HL-60 (cell line): ENCODE data around the gene ETAA1.

ENCODE experiments used
- DNase-seq, 2 experiments: peaks; one replicate each; pipeline ENCODE4 v3.0.0-alpha.2; 2010 to 2020; ENCODE audit warnings: low read depth in 1 of 2, low spot score in 1 of 2
- H3K27ac ChIP-seq: fragments of 250-450 bp; sonication (Bioruptor Pico); replicated peaks from 2 replicates; pipeline ENCODE4 v1.5.1; 2020; ENCODE audit warnings: mild to moderate bottlenecking, moderate library complexity
- H3K27me3 ChIP-seq: fragments of 250-450 bp; sonication (Bioruptor Pico); 2 replicates; pipeline ENCODE4 v1.5.1; 2021; ENCODE audit warnings: mild to moderate bottlenecking, moderate library complexity; ENCODE audit not compliant: insufficient read depth, poor library complexity, severe bottlenecking
- H3K4me3 ChIP-seq: replicated peaks from 2 replicates; pipeline ENCODE4 v1.5.1; 2011; ENCODE audit warnings: mild to moderate bottlenecking, control low read depth, low read length; ENCODE audit not compliant: insufficient read depth
- GABPA ChIP-seq: IDR thresholded peaks from 2 replicates; pipeline ENCODE4 v1.6.1; 2012; ENCODE audit warnings: low read depth
- POLR2AphosphoS5 ChIP-seq: IDR thresholded peaks from 2 replicates; pipeline ENCODE4 v1.6.1; 2012; ENCODE audit warnings: low read depth
- SPI1 ChIP-seq: IDR thresholded peaks from 2 replicates; pipeline ENCODE4 v1.6.1; 2012; ENCODE audit warnings: low read depth, mild to moderate bottlenecking, borderline replicate concordance
- TF ChIP-seq, protein P1 (sequence below): IDR thresholded peaks from one replicate; pipeline ENCODE4 v1.5.1; 2011; ENCODE audit warnings: low read length, control low read depth, inconsistent platforms; ENCODE audit not compliant: insufficient read depth
- TF ChIP-seq, protein P2 (sequence below): IDR thresholded peaks from 2 replicates; pipeline ENCODE4 v1.6.1; 2012; ENCODE audit warnings: low read depth; ENCODE audit not compliant: insufficient replicate concordance

The ETAA1 gene

GRCh38 chr2:67394734-67395133, 2.4 kb upstream of the ETAA1 start:
- no peak for DNase-seq
- no peaks in the 10 kb centered on the region for H3K27me3 ChIP-seq
- TF ChIP-seq SPI1: no peak
- TF ChIP-seq, protein P1, sequence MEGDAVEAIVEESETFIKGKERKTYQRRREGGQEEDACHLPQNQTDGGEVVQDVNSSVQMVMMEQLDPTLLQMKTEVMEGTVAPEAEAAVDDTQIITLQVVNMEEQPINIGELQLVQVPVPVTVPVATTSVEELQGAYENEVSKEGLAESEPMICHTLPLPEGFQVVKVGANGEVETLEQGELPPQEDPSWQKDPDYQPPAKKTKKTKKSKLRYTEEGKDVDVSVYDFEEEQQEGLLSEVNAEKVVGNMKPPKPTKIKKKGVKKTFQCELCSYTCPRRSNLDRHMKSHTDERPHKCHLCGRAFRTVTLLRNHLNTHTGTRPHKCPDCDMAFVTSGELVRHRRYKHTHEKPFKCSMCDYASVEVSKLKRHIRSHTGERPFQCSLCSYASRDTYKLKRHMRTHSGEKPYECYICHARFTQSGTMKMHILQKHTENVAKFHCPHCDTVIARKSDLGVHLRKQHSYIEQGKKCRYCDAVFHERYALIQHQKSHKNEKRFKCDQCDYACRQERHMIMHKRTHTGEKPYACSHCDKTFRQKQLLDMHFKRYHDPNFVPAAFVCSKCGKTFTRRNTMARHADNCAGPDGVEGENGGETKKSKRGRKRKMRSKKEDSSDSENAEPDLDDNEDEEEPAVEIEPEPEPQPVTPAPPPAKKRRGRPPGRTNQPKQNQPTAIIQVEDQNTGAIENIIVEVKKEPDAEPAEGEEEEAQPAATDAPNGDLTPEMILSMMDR: no peak
- TF ChIP-seq, protein P2, sequence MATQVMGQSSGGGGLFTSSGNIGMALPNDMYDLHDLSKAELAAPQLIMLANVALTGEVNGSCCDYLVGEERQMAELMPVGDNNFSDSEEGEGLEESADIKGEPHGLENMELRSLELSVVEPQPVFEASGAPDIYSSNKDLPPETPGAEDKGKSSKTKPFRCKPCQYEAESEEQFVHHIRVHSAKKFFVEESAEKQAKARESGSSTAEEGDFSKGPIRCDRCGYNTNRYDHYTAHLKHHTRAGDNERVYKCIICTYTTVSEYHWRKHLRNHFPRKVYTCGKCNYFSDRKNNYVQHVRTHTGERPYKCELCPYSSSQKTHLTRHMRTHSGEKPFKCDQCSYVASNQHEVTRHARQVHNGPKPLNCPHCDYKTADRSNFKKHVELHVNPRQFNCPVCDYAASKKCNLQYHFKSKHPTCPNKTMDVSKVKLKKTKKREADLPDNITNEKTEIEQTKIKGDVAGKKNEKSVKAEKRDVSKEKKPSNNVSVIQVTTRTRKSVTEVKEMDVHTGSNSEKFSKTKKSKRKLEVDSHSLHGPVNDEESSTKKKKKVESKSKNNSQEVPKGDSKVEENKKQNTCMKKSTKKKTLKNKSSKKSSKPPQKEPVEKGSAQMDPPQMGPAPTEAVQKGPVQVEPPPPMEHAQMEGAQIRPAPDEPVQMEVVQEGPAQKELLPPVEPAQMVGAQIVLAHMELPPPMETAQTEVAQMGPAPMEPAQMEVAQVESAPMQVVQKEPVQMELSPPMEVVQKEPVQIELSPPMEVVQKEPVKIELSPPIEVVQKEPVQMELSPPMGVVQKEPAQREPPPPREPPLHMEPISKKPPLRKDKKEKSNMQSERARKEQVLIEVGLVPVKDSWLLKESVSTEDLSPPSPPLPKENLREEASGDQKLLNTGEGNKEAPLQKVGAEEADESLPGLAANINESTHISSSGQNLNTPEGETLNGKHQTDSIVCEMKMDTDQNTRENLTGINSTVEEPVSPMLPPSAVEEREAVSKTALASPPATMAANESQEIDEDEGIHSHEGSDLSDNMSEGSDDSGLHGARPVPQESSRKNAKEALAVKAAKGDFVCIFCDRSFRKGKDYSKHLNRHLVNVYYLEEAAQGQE: no peak
- H3K4me3 ChIP-seq: no peak overlapping the region
- H3K27ac ChIP-seq: no peak overlapping the region

DNA sequence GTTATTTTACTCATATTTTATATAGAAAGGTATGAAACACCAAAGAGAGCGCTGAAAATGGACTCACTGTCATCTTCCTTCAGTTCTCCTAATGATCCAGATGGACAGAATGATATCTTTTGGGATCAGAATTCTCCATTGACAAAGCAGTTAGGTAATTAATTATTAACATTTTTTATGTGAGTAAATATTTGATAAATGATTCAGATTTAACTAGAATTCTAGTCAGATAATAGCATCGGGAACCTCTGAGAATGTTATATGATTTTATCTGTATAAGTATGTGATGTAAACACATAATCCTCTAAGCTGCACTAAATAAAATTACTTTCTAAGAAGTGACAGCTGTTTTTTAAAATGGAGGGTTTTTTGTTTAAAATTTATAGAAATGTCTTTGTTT, 2.0 kb downstream of the ETAA1 start:
- no peak overlapping the region for H3K4me3 ChIP-seq
- no peak overlapping the region for H3K27ac ChIP-seq
- TF ChIP-seq, protein P2: no peak
- TF ChIP-seq GABPA (no peak), POLR2AphosphoS5 (no peak), SPI1 (no peak)
- TF ChIP-seq, protein P1: no peak
- no peak for DNase-seq
- H3K27me3 ChIP-seq: no peaks in the 10 kb centered on the region

DNA sequence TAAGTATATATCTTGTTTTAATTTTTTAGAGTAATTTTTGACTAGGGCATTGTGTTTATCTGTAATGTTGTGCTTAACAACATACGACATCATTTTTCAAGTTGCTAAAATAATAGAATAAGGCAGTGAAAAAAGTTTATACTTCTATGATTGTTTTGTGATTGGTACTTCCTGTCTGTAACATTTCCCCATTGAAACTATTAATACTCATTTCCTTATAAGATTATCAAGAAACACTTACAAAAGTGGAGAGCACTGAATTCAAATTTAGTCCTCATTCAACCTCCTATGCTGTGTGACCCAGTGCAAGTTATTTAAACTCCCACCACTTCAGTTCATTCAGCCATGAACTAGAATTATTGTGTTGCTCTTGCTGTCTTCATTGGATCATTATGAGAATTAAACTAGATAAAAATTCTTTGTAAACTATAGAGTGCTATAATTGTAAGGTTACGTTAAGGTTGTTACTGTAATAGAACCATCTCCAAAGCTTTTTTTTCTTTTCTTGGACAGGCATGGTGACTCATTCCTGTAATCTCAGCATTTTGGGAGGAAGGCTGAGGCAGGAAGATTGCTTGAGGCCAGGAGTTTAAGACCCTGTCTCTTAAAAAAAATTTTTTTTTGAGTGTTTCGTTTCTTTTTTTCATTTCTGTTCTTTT, 2.8 kb downstream of the ETAA1 start:
- H3K27me3 ChIP-seq: no peaks in the 10 kb centered on the region
- TF ChIP-seq GABPA: no peak
- TF ChIP-seq, protein P1: no peak
- no peak for TF ChIP-seq POLR2AphosphoS5
- TF ChIP-seq SPI1: no peak
- TF ChIP-seq, protein P2: no peak
- no peak overlapping the region for H3K27ac ChIP-seq
- no peak overlapping the region for H3K4me3 ChIP-seq
- DNase-seq: no peak
